SH-SY5Y (cell line): ENCODE data around the gene TCF7L1.

ENCODE experiments used
- GATA2 ChIP-seq: IDR thresholded peaks from 2 replicates; pipeline ENCODE4 v1.6.1; 2011; ENCODE audit warnings: mild to moderate bottlenecking, low read depth, low read length
- GATA3 ChIP-seq: IDR thresholded peaks from 2 replicates; pipeline ENCODE4 v1.6.1; 2011; ENCODE audit warnings: low read depth, mild to moderate bottlenecking, low read length, moderate library complexity

GRCh38 chr2:85259879-85260278 is 126.7 kb downstream of the TCF7L1 start:
- TF ChIP-seq GATA3 (no peak), GATA2 (peak; percentile 55; the same call in 1 of the 2 replicates)
